ENCODE measurements around the gene UPK2.
A peak's percentile ranks its signal among the peaks of the same experiment; 100 is the strongest.

UPK2 gene

DNA sequence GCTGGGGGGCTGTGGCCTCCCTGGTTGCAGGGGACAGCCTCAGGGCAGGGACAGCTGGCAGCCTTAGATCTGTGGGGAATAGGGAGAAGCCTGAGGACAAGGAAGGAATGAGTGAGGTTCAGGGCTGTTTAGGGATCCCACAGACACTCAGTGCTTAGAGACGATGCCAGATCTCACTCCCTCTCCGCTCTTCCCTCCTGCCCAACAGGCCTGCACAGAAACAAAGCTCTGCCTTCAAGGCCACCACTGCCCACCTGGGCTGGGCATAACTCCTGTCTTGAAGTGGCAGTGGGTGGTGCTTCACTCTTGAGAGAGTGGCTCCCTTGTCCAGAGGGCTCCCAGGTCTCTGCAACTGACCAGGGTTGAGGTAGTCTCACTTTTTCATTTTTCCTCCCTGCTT is 28.7 kb downstream of the UPK2 start:
- Histone ChIP-seq H3K36me3 (ENCODE audit: control insufficient read depth in 2 of 2, insufficient read depth in 1 of 2, low read length in 2 of 2) (no peaks in the 10 kb centered on the region), H3K9me3 (ENCODE audit: control insufficient read depth, insufficient read depth, low read depth, low read length) (no peaks in the 10 kb centered on the region), H3K4me3 (ENCODE audit: low read depth, low read length) (no peak overlapping the region), H3K4me1 (ENCODE audit: control insufficient read depth, insufficient read depth, low read length) (no peaks in the 10 kb centered on the region), H3K27ac (ENCODE audit: extremely low read depth, low read depth, low read length) (no peak overlapping the region)
- TF ChIP-seq ZBTB17 (tag by site-specific recombination; IDR thresholded peaks at IDR 0.05) (peak; percentile 78), ZNF843 (tag by site-specific recombination; IDR thresholded peaks at IDR 0.05) (no peak), GLIS1 (tag by site-specific recombination; IDR thresholded peaks at IDR 0.05) (peak; percentile 36; the same call in 1 of the 2 replicates), SETDB1 (IDR thresholded peaks at IDR 0.05; ENCODE audit: insufficient read length, low read length) (no peak)
- TF ChIP-seq, protein P1, sequence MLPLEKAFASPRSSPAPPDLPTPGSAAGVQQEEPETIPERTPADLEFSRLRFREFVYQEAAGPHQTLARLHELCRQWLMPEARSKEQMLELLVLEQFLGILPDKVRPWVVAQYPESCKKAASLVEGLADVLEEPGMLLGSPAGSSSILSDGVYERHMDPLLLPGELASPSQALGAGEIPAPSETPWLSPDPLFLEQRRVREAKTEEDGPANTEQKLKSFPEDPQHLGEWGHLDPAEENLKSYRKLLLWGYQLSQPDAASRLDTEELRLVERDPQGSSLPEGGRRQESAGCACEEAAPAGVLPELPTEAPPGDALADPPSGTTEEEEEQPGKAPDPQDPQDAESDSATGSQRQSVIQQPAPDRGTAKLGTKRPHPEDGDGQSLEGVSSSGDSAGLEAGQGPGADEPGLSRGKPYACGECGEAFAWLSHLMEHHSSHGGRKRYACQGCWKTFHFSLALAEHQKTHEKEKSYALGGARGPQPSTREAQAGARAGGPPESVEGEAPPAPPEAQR (tag by site-specific recombination; IDR thresholded peaks at IDR 0.05), result no peak
- ChIA-PET CTCF (interaction anchor here (0.7 kb wide), 1 partner anchor 13 kb away, joined by 3 read pairs; the partner anchor contains the start of gene CENATAC), POLR2A (interaction anchor here (2.6 kb wide), 1 partner anchor 13 kb away, joined by 12 read pairs; the partner anchor contains the start of gene CENATAC)

DNA sequence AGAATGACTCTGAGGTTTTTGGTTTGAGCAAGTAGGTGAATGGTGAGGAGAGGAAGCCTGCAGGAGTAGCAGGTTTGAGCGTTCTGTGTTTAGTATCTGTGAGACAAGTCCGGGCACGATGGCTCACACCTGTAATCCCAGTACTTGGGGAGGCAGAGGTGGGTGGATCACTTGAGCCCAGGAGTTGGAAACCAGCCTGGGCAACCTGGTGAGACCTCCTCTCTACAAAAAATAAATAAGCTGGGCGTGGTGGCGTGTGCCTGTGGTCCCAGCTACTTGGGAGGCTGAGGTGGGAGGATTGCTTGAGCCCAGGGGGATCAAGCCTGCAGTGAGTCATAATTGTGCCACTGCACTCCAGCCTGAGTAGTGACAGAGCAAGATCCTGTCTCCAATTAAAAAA is 32.2 kb downstream of the UPK2 start:
- Histone ChIP-seq H3K4me3 (ENCODE audit: low read depth, low read length) (no peak overlapping the region), H3K27ac (ENCODE audit: extremely low read depth, low read depth, low read length) (no peak overlapping the region), H3K4me1 (ENCODE audit: control insufficient read depth, insufficient read depth, low read length) (no peaks in the 10 kb centered on the region), H3K9me3 (ENCODE audit: control insufficient read depth, insufficient read depth, low read depth, low read length) (no peaks in the 10 kb centered on the region), H3K36me3 (ENCODE audit: control insufficient read depth in 2 of 2, insufficient read depth in 1 of 2, low read length in 2 of 2) (no peaks in the 10 kb centered on the region)
- ChIA-PET CTCF (no interaction called here), POLR2A (interaction anchor here (0.7 kb wide), 1 partner anchor 1705 kb away, joined by 3 read pairs; no protein-coding TSS in a partner anchor)
- no peak for TF ChIP-seq ZNF48 (tag by site-specific recombination; IDR thresholded peaks at IDR 0.05)
- peak; percentile 55; the same call in 1 of the 2 replicates for TF ChIP-seq KLF1 (tag by site-specific recombination; IDR thresholded peaks at IDR 0.05)
- TF ChIP-seq, protein P2, sequence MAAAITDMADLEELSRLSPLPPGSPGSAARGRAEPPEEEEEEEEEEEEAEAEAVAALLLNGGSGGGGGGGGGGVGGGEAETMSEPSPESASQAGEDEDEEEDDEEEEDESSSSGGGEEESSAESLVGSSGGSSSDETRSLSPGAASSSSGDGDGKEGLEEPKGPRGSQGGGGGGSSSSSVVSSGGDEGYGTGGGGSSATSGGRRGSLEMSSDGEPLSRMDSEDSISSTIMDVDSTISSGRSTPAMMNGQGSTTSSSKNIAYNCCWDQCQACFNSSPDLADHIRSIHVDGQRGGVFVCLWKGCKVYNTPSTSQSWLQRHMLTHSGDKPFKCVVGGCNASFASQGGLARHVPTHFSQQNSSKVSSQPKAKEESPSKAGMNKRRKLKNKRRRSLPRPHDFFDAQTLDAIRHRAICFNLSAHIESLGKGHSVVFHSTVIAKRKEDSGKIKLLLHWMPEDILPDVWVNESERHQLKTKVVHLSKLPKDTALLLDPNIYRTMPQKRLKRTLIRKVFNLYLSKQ (tag by site-specific recombination; IDR thresholded peaks at IDR 0.05; ENCODE audit: borderline replicate concordance), result no peak
- no peak for TF ChIP-seq HOXA7 (CRISPR knock-in tag; IDR thresholded peaks at IDR 0.05; ENCODE audit: borderline replicate concordance)
- no peak for TF ChIP-seq ZNF335 (tag by site-specific recombination; conservative IDR thresholded peaks at IDR 0.05)
- no peak for TF ChIP-seq ZNF423 (tag by site-specific recombination; IDR thresholded peaks at IDR 0.05)
- peak; percentile 30; the same call in 1 of the 2 replicates for TF ChIP-seq ZIC2 (tag by site-specific recombination; IDR thresholded peaks at IDR 0.05)
- TF ChIP-seq ZNF24 (tag by site-specific recombination; IDR thresholded peaks at IDR 0.05), result no peak
- no peak for TF ChIP-seq ZNF624 (tag by site-specific recombination; IDR thresholded peaks at IDR 0.05)
- TF ChIP-seq OVOL3 (tag by site-specific recombination; IDR thresholded peaks at IDR 0.05), result no peak
- 0 out of 2 replicates have a peak, but pooled peaks have one; percentile 39 for TF ChIP-seq MZF1 (tag by site-specific recombination; IDR thresholded peaks at IDR 0.05; ENCODE audit: borderline replicate concordance)
- no peak for TF ChIP-seq ZNF521 (tag by site-specific recombination; IDR thresholded peaks at IDR 0.05)
- no peak for TF ChIP-seq SP3 (tag by site-specific recombination; IDR thresholded peaks at IDR 0.05)
- TF ChIP-seq, protein P3, sequence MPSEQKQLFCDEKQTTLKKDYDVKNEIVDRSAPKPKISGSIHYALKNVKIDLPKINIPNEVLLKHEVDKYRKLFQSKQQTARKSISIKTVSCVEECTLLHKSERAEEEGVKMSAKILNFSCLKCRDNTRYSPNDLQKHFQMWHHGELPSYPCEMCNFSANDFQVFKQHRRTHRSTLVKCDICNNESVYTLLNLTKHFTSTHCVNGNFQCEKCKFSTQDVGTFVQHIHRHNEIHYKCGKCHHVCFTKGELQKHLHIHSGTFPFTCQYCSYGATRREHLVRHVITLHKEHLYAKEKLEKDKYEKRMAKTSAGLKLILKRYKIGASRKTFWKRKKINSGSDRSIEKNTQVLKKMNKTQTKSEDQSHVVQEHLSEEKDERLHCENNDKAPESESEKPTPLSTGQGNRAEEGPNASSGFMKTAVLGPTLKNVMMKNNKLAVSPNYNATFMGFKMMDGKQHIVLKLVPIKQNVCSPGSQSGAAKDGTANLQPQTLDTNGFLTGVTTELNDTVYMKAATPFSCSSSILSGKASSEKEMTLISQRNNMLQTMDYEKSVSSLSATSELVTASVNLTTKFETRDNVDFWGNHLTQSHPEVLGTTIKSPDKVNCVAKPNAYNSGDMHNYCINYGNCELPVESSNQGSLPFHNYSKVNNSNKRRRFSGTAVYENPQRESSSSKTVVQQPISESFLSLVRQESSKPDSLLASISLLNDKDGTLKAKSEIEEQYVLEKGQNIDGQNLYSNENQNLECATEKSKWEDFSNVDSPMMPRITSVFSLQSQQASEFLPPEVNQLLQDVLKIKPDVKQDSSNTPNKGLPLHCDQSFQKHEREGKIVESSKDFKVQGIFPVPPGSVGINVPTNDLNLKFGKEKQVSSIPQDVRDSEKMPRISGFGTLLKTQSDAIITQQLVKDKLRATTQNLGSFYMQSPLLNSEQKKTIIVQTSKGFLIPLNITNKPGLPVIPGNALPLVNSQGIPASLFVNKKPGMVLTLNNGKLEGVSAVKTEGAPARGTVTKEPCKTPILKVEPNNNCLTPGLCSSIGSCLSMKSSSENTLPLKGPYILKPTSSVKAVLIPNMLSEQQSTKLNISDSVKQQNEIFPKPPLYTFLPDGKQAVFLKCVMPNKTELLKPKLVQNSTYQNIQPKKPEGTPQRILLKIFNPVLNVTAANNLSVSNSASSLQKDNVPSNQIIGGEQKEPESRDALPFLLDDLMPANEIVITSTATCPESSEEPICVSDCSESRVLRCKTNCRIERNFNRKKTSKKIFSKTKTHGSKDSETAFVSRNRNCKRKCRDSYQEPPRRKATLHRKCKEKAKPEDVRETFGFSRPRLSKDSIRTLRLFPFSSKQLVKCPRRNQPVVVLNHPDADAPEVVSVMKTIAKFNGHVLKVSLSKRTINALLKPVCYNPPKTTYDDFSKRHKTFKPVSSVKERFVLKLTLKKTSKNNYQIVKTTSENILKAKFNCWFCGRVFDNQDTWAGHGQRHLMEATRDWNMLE (tag by site-specific recombination; conservative IDR thresholded peaks at IDR 0.05; ENCODE audit: low read depth), result no peak
- TF ChIP-seq PRDM1 (tag by site-specific recombination; IDR thresholded peaks at IDR 0.05), result no peak
- TF ChIP-seq, protein P4, sequence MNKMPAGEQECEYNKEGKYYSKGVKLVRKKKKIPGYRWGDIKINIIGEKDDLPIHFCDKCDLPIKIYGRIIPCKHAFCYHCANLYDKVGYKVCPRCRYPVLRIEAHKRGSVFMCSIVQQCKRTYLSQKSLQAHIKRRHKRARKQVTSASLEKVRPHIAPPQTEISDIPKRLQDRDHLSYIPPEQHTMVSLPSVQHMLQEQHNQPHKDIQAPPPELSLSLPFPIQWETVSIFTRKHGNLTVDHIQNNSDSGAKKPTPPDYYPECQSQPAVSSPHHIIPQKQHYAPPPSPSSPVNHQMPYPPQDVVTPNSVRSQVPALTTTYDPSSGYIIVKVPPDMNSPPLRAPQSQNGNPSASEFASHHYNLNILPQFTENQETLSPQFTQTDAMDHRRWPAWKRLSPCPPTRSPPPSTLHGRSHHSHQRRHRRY (tag by site-specific recombination; IDR thresholded peaks at IDR 0.05), result no peak
- TF ChIP-seq ZXDB (tag by site-specific recombination; IDR thresholded peaks at IDR 0.05), result no peak
- TF ChIP-seq, protein P5, sequence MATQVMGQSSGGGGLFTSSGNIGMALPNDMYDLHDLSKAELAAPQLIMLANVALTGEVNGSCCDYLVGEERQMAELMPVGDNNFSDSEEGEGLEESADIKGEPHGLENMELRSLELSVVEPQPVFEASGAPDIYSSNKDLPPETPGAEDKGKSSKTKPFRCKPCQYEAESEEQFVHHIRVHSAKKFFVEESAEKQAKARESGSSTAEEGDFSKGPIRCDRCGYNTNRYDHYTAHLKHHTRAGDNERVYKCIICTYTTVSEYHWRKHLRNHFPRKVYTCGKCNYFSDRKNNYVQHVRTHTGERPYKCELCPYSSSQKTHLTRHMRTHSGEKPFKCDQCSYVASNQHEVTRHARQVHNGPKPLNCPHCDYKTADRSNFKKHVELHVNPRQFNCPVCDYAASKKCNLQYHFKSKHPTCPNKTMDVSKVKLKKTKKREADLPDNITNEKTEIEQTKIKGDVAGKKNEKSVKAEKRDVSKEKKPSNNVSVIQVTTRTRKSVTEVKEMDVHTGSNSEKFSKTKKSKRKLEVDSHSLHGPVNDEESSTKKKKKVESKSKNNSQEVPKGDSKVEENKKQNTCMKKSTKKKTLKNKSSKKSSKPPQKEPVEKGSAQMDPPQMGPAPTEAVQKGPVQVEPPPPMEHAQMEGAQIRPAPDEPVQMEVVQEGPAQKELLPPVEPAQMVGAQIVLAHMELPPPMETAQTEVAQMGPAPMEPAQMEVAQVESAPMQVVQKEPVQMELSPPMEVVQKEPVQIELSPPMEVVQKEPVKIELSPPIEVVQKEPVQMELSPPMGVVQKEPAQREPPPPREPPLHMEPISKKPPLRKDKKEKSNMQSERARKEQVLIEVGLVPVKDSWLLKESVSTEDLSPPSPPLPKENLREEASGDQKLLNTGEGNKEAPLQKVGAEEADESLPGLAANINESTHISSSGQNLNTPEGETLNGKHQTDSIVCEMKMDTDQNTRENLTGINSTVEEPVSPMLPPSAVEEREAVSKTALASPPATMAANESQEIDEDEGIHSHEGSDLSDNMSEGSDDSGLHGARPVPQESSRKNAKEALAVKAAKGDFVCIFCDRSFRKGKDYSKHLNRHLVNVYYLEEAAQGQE (tag by site-specific recombination; IDR thresholded peaks at IDR 0.05), result no peak
- peak; percentile 30; the same call in 1 of the 2 replicates for TF ChIP-seq GLIS2 (tag by site-specific recombination; IDR thresholded peaks at IDR 0.05)

Data from HEK293 (cell line).